GM12892 (cell line): ENCODE measurements around the gene MEI4.

ENCODE experiments used
- POLR2AphosphoS5 ChIP-seq: IDR thresholded peaks from 2 replicates; pipeline ENCODE4 v1.6.1; 2011; ENCODE audit warnings: low read depth, low read length, control low read depth
- TAF1 ChIP-seq: IDR thresholded peaks from 2 replicates; pipeline ENCODE4 v1.6.1; 2011; ENCODE audit warnings: low read depth, mild to moderate bottlenecking, control low read depth, low read length, borderline replicate concordance

GRCh38 chr6:77716311-77716710, 63.5 kb downstream of the MEI4 start:
- TF ChIP-seq POLR2AphosphoS5 (no peak), TAF1 (no peak)
